HG03135 (cell line): Measurements from ENCODE around the gene ATXN2L.
"Not testable (repeated sequence)": the region's sequence is repeated elsewhere in the genome, so short reads cannot be mapped to it uniquely, and the experiment has no call there.

ENCODE experiments used
- ATAC-seq: cut with Tn5 transposase; IDR thresholded peaks from one replicate; pipeline ENCODE4 v1.9.1; 2021; ENCODE audit warnings: mild to moderate bottlenecking, moderate library complexity; ENCODE audit not compliant: unreplicated experiment

Gene ATXN2L

GRCh38 chr16:28822520-28823290, at the start of gene ATXN2L:
ATXN2L (plus strand) TSS chr16:28822999; CDS start chr16:28823260, 261 bp downstream.
- ATAC-seq = peak; percentile 46

DNA sequence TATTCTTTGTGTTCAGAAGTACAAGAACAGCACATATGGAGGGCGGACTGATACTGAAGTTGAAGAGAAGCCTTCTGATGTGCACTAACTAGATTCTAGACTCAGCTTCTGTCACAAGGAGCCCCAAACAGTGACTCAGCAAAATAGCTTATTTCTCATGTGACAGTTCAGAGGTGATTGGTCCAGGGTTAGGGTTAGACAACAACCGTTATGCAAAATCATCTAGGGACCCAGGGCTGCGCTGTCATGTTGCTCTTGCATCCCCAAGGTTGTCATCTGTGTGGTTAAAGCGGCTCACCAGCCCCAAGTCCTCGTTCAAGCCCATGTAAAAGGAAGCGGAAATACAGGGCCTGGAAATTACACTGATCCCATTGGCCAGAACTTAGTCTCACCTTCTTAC, 41.1 kb upstream of the ATXN2L start:
- ATAC-seq = not testable (repeated sequence)

DNA sequence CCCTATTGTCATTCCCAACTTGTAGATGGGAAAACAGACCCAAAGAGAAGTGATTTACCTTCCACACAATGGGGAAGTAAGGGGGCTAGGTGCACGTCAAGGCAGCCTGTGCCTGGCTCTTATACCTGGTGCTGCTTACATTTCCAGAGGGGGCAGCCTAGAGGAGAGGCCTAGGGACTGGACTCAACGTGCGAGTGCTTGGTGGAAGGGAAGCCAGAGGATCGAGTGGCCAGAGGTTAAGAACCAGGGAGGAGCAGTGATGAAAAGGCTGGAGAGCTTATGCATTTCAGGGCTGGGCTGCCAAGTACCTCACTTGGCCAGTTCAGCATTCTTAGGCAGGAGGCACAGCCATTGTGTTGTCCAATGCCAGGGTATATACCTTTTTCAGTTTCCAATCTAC, 40.4 kb upstream of the ATXN2L start:
- not testable (repeated sequence) for ATAC-seq

DNA sequence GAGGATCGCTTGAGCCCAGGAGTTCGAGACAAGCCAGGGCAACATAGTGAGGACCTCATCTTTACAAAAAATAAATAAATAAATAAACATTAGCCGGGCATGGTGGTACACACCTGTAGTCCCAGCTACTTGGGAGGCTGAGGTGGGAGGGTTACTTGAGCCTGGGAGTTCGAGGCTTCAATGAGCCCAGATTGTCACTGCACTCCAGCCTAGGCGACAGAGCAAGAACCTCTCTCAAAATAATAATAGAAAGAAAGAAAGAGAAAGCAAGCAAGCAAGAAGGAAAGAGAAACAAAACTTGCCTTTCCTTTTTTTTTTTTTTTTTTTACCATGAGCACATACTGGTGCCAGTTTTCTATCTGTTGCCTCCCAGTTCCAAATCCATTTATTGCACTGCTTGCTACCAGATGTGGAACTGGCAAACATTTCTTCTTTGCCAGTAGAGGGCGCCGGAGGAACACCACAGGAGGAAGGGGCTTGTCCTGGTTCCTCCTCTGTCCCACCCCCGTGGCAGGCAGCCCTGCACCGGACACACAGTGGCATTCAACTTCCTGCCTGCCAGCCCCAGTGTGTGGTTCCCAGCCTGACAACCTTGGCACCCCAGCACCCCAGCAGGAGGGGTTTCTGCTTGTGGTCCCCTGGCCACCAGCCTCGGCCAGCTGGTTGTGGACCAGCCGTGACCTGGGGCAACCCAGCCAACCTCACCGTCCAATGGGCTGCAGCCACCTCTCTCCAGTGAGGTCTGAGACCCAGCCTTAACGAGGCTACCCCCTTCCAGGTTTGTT, 20.4 kb upstream of the ATXN2L start:
- peak; percentile 65 for ATAC-seq

GRCh38 chr16:28807445-28808120, 15.2 kb upstream of the ATXN2L start:
- ATAC-seq = not testable (repeated sequence)

DNA sequence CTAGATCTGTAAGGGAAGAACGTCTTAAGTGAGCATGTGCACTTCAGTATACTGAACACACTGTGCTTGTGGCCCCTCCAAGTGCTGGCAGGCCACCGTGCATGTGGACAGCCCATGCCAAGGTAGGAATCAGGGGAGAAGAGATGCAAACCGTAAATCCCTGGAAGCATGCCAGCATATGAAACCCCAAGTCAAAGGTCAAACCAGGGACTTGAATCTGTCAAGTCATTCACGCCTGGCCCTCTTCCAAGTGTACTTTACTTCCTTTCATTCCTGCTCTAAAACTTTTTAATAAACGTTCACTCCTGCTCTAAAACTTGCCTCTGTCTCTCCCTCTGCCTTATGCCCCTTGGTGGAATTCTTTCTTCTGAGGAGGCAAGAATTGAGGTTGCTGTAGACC, 2.8 kb upstream of the ATXN2L start:
- ATAC-seq = no peak

DNA sequence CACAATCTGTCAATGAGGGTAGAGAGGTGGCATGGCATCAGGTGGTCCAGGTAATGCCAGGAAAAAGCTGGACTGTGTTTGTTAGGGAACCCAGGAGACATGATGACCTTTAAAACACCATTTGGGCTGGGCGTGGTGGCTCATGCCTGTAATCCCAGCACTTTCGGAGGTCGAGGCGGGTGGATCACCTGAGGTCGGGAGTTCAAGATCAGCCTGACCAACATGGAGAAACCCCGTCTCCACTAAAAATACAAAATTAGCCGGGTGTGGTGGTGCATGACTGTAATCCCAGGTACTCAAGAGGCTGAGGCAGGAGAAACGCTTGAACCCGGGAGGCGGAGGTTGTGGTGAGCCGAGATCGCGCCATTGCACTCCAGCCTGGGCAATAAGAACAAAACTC, 2.3 kb upstream of the ATXN2L start:
- ATAC-seq = not testable (repeated sequence)

GRCh38 chr16:28821874-28822519, 802 bp upstream of the ATXN2L start:
- ATAC-seq = no peak

- ATAC-seq = no peak
Measured at GRCh38 chr16:28823291-28823872, 583 bp downstream of the ATXN2L start.

DNA sequence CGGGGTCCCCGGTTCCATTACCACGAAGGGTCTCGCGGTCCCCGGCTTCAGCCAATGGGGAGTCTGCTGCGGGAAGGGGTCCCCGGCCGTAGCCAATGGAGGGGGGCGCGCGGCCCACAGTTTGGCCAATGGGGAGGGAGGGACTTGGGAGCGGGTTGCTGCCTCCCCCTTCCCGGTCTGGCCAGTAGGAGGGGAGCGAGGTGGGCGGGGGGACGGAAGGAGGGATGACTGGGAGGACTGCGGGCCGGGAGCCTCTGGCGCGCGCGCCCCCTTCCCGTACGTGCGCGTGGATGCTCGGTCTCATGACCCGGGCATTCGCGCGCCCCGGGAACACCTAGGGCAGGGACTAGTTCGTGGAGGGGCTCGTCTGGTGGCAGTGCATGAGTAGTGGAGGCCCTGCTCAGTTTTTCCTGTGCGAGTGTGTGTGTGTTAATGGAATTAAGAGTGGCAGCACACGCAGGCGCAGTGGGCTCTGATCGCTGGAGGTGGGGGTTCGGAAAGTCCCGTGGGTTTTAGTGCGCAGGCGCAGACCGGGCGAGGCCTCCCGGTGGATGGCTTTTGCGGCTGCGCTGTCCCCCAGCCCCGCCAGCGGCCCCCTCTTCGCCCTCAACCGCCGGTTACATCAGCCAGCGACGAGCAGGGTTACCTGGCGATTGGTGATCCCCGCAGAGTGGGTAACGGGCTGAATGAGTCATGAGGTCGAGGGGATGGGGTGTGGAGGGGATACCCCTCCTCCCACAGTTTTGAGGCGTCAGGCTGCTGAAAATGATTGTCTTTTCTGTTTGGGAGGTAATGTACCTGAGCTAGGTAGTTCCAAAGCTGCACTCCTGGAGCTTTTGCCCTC, 1.3 kb downstream of the ATXN2L start:
- peak; percentile 53 for ATAC-seq

DNA sequence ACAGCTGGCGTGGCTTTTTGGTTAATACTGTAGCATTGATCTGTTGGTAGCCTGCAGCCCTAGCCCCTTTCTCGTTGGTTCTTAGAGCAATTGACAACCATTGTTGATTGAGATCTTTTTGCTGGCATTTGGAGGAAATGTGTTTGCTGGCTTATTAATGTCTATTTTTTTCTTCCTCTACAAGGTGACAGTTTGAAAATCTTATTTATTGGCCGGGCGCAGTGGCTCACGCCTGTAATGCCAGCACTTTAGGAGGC, 1.8 kb downstream of the ATXN2L start:
- ATAC-seq = no peak

DNA sequence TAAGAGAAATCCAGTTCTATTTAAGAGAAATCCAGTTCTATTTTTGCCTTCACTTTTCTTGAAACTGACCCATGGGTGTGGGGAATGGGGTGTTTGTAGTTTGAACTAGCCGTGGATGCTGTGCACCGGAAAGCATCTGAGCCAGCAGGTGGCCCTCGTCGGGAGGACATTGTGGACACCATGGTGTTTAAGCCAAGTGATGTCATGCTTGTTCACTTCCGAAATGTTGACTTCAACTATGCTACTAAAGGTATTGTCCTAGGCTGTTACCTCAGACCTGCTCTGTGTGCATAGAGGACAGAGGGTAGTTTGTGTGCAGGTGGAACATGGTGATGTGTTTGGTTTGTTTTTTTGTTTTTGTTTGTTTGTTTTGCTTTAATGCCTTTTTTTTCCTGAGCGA, 3.3 kb downstream of the ATXN2L start:
- ATAC-seq = no peak

GRCh38 chr16:28829747-28830146, 6.9 kb downstream of the ATXN2L start:
- ATAC-seq = no peak

DNA sequence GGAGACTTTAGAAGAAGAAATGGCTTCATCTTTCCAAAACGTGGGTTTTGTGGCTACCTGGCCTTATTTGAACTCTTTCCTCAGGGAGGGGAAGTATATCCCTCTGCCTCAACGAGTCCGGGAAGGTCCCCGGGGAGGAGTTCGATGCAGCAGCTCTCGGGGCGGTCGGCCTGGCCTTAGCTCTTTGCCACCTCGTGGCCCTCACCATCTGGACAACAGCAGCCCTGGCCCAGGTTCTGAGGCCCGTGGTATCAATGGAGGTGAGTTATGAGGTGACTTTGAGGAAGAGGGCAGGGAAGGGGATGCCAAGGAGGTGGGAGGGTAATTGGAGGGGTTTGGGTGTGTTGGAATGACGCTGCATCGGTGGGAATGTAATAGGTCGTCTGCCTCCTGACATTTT, 7.7 kb downstream of the ATXN2L start:
- no peak for ATAC-seq

GRCh38 chr16:28834349-28834748, 11.6 kb downstream of the ATXN2L start:
- ATAC-seq = no peak

DNA sequence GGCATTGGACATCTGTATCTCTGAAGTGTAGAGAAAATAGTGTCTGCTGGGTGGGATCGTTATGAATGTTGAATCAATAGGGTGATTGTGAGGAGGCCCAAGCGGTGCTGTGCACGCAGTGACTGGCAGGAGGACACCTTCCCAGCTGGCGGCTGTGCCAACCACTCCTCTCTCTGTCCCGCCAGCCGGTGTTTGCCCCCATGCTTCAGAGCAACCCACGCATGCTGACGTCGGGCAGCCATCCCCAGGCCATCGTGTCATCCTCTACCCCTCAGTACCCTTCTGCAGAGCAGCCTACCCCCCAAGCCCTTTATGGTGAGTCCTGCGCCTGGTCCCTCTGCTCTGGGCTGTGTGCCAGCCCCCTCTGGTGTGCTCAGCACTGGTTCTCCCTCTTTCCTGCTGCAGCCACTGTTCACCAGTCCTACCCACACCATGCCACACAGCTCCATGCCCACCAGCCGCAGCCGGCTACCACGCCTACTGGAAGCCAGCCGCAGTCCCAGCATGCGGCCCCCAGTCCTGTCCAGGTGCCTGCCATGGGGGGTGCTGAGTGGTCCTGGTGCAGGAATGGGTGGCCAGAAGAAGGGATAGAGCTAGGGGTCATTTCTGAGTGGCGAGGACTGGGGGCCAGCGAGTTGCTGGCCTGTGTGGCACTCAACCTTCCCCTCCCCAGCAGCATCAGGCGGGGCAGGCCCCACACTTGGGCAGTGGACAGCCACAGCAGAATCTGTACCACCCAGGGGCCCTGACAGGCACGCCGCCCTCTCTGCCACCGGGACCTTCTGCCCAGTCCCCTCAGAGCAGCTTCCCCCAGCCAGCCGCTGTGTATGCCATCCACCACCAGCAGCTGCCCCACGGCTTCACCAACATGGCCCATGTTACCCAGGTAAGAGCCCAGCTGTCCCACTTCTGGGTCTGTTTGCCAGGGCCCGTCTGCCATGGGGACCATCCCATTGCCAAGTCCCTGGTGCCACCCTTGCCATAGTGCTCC, 12.4 kb downstream of the ATXN2L start:
- ATAC-seq = no peak

- ATAC-seq = no peak
Measured at GRCh38 chr16:28835864-28836760, 13.3 kb downstream of the ATXN2L start.

DNA sequence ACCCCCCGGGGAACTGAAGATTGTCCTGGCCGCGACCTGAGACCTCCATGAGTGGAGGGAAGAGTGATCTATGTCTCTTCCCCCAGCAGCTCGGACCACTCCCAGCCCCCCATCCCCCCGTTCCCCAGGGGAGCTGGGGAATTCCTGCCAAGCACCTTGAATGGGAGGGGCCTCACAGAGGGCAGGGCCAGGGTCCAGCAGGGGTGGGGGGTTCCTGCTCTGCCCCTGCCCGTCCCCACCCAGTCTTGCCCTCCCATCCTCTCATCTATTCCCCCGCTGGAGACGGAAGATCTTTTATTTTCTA, 13.9 kb downstream of the ATXN2L start:
- ATAC-seq = no peak
